ENCODE measurements around the gene F13B. TPM values are rescaled to one million over a fixed set of nuclear protein-coding genes. Genes with fewer than 3 reads are reported as not detected.
"Not testable (repeated sequence)": the region's sequence is repeated elsewhere in the genome, so short reads cannot be mapped to it uniquely, and the experiment has no call there.

The F13B gene
- polyA plus RNA-seq (ENCODE audit: insufficient read length in 4 of 4), result 1 to 10 TPM in 1 of 4 donors, not detected in 3; 1.2 TPM

- no peak for DNase-seq (ENCODE audit: low read depth in 4 of 4, low spot score in 2 of 4)
These were observed at the start of gene F13B for GRCh38 chr1:197066719-197067456. F13B (minus strand) TSS chr1:197067260; CDS start chr1:197067223, 37 bp downstream.

GRCh38 chr1:197116156-197116555 is 49.1 kb upstream of the F13B start:
- no peak for DNase-seq (ENCODE audit: low read depth in 4 of 4, low spot score in 2 of 4)

- DNase-seq (ENCODE audit: low read depth in 4 of 4, low spot score in 2 of 4), result no peak
These were observed 39.8 kb upstream of the F13B start for GRCh38 chr1:197106869-197107268.

GRCh38 chr1:197103300-197103699 is 36.2 kb upstream of the F13B start:
- no peak for DNase-seq (ENCODE audit: low read depth in 4 of 4, low spot score in 2 of 4)

- DNase-seq (ENCODE audit: low read depth in 4 of 4, low spot score in 2 of 4), result no peak
These were observed 34.9 kb upstream of the F13B start for GRCh38 chr1:197101978-197102377.

- no peak for DNase-seq (ENCODE audit: low read depth in 4 of 4, low spot score in 2 of 4)
These were observed 33.6 kb upstream of the F13B start for GRCh38 chr1:197100677-197101076.

GRCh38 chr1:197099444-197099843 is 32.4 kb upstream of the F13B start:
- DNase-seq (ENCODE audit: low read depth in 4 of 4, low spot score in 2 of 4), result no peak

GRCh38 chr1:197096971-197097370 is 29.9 kb upstream of the F13B start:
- not testable (repeated sequence) for DNase-seq (ENCODE audit: low read depth in 4 of 4, low spot score in 2 of 4)

- DNase-seq (ENCODE audit: low read depth in 4 of 4, low spot score in 2 of 4), result no peak
These were observed 29.1 kb upstream of the F13B start for GRCh38 chr1:197096137-197096536.

- DNase-seq (ENCODE audit: low read depth in 4 of 4, low spot score in 2 of 4), result no peak
These were observed 26.3 kb upstream of the F13B start for GRCh38 chr1:197093226-197093885.

GRCh38 chr1:197092491-197093023 is 25.5 kb upstream of the F13B start:
- no peak for DNase-seq (ENCODE audit: low read depth in 4 of 4, low spot score in 2 of 4)

GRCh38 chr1:197083474-197083873 is 16.4 kb upstream of the F13B start:
- DNase-seq (ENCODE audit: low read depth in 4 of 4, low spot score in 2 of 4), result no peak

- DNase-seq (ENCODE audit: low read depth in 4 of 4, low spot score in 2 of 4), result no peak
These were observed 14.2 kb upstream of the F13B start for GRCh38 chr1:197081117-197081753.

GRCh38 chr1:197080323-197080722 is 13.3 kb upstream of the F13B start:
- no peak for DNase-seq (ENCODE audit: low read depth in 4 of 4, low spot score in 2 of 4)

- DNase-seq (ENCODE audit: low read depth in 4 of 4, low spot score in 2 of 4), result no peak
These were observed 9.5 kb upstream of the F13B start for GRCh38 chr1:197076585-197076984.

GRCh38 chr1:197073978-197074377 is 6.9 kb upstream of the F13B start:
- DNase-seq (ENCODE audit: low read depth in 4 of 4, low spot score in 2 of 4), result no peak

- no peak for DNase-seq (ENCODE audit: low read depth in 4 of 4, low spot score in 2 of 4)
These were observed 378 bp upstream of the F13B start for GRCh38 chr1:197067457-197067818.

- DNase-seq (ENCODE audit: low read depth in 4 of 4, low spot score in 2 of 4), result no peak
These were observed 783 bp downstream of the F13B start for GRCh38 chr1:197066277-197066676.

GRCh38 chr1:197065559-197065958 is 1.5 kb downstream of the F13B start:
- DNase-seq (ENCODE audit: low read depth in 4 of 4, low spot score in 2 of 4), result no peak

- no peak for DNase-seq (ENCODE audit: low read depth in 4 of 4, low spot score in 2 of 4)
These were observed 3.8 kb downstream of the F13B start for GRCh38 chr1:197063212-197063611.

GRCh38 chr1:197062692-197063091 is 4.4 kb downstream of the F13B start:
- no peak for DNase-seq (ENCODE audit: low read depth in 4 of 4, low spot score in 2 of 4)
